Breast epithelium (tissue), 3 donors: ENCODE results near the gene CCK.

Source experiments
- CTCF ChIP-seq, 3 donors: fragments of 450-650 bp; IDR thresholded peaks; one replicate each; pipeline ENCODE4 v1.5.1; 2016 to 2017; ENCODE audit warnings: antibody characterized with exemption in 3 of 3, mild to moderate bottlenecking in 3 of 3, moderate library complexity in 3 of 3
- POLR2AphosphoS5 ChIP-seq, 3 donors: sonication (generic); formaldehyde crosslinking; IDR thresholded peaks; one replicate each; pipeline ENCODE4 v1.6.1; 2017; ENCODE audit warnings: antibody characterized with exemption in 3 of 3

GRCh38 chr3:42220436-42221121 lies 45.4 kb downstream of the CCK start:
- TF ChIP-seq CTCF (IDR thresholded peaks at IDR 0.05) (no peak), POLR2AphosphoS5 (IDR thresholded peaks at IDR 0.05) (no peak)
